Epithelial cell of esophagus (primary cell): Measurements from ENCODE around the gene DIP2C.

Experiments used
- DNase-seq: peaks from one replicate; pipeline ENCODE4 v3.0.0; 2010; ENCODE audit warnings: low read depth
- H3K4me3 ChIP-seq: 2 replicates; pipeline ENCODE4 v1.5.1; 2011; ENCODE audit warnings: mild to moderate bottlenecking, low read length, control low read depth
- TF ChIP-seq, protein P1 (sequence below): IDR thresholded peaks from 2 replicates; pipeline ENCODE4 v1.5.1; 2011; ENCODE audit warnings: low read depth, mild to moderate bottlenecking, low read length, control low read depth, inconsistent platforms; ENCODE audit not compliant: insufficient read depth; ENCODE audit errors: missing control alignments

The DIP2C gene

DNA sequence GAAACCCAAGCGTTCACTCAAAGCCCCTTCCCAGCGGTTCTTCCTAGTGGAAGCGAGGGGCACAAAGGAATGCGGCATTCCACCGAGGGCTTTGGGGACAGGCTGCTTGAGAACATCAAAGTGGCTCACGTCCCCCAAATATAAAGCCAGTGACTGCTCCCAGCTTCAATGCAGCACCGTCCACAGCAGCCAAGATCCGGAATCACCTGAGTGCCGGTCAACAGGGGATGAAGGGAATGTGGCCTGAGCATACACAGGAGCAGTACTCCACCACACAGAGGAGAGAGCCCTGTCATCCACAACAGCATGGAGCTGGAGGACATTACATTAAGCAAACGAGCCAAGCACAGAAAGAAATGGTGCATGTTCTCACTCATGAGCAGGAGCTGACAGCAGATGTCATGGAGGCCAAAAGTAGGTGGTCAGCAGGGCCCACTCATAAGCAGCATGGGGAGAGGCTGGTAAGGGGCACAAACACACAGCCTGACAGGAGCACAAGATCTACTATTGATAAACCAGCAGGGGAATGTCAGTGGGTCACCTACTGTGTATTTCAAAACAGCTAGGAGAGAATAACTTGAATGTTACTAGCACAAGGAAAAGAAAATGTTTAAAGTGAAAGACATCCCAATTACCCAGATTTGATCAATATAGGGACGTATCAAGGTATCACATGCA is 79.5 kb downstream of the DIP2C start:
- DNase-seq = no peak
- TF ChIP-seq, protein P1, sequence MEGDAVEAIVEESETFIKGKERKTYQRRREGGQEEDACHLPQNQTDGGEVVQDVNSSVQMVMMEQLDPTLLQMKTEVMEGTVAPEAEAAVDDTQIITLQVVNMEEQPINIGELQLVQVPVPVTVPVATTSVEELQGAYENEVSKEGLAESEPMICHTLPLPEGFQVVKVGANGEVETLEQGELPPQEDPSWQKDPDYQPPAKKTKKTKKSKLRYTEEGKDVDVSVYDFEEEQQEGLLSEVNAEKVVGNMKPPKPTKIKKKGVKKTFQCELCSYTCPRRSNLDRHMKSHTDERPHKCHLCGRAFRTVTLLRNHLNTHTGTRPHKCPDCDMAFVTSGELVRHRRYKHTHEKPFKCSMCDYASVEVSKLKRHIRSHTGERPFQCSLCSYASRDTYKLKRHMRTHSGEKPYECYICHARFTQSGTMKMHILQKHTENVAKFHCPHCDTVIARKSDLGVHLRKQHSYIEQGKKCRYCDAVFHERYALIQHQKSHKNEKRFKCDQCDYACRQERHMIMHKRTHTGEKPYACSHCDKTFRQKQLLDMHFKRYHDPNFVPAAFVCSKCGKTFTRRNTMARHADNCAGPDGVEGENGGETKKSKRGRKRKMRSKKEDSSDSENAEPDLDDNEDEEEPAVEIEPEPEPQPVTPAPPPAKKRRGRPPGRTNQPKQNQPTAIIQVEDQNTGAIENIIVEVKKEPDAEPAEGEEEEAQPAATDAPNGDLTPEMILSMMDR = no peak
- H3K4me3 ChIP-seq = no peak overlapping the region

DNA sequence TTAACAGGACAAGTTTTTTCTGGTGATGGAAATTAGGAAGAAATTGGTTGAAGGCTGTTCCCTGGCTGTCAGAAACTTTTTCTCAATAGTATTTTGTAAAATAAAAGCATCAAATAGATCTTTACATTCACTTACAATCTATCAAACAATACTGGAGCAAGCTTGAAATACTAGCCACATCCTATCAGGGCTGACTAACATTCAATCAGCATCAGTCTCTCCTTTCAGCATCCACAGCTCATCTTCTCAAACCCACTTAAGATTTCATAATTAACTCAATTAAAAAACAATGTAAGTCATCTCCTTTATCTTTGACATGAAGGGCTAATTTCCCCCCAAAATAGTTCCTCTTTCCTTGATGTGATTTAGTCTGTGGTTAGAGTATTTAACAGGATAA is 80.2 kb downstream of the DIP2C start:
- DNase-seq = no peak
- TF ChIP-seq, protein P1 = no peak
- no peak overlapping the region for H3K4me3 ChIP-seq

GRCh38 chr10:608331-609261 is 80.9 kb downstream of the DIP2C start:
- DNase-seq = no peak
- TF ChIP-seq, protein P1 = no peak

GRCh38 chr10:607545-608185 is 81.8 kb downstream of the DIP2C start:
- TF ChIP-seq, protein P1 = no peak
- no peak for DNase-seq
- H3K4me3 ChIP-seq = no peak overlapping the region

More at GRCh38 chr10:608331-609261, 80.9 kb downstream of the DIP2C start:
- H3K4me3 ChIP-seq = no peak overlapping the region

- DNase-seq = no peak
- TF ChIP-seq, protein P1 = no peak
- no peak overlapping the region for H3K4me3 ChIP-seq
Observed at GRCh38 chr10:606762-607544, 82.5 kb downstream of the DIP2C start.

- no peak overlapping the region for H3K4me3 ChIP-seq
- DNase-seq = no peak
- TF ChIP-seq, protein P1 = no peak
Observed at GRCh38 chr10:605632-606325, 83.7 kb downstream of the DIP2C start.
